H9 (cell line): Measurements from ENCODE around the gene EPAS1. TPM values are rescaled to one million over a fixed set of nuclear protein-coding genes. Genes with fewer than 3 reads are reported as not detected.

Experiments used
- DNase-seq: peaks from one replicate; pipeline ENCODE4 v3.0.0-alpha.2; 2017
- H2AFZ ChIP-seq: one replicate; pipeline ENCODE4 v1.6.1; 2013; ENCODE audit warnings: mild to moderate bottlenecking, low read length, control low read depth, moderate library complexity
- H2AK5ac ChIP-seq: 2 replicates; pipeline ENCODE4 v1.6.1; 2013; ENCODE audit warnings: low read length, control low read depth, mixed read lengths; ENCODE audit not compliant: insufficient read length
- H2BK120ac ChIP-seq: one replicate; pipeline ENCODE4 v1.6.1; 2013; ENCODE audit warnings: low read depth, mild to moderate bottlenecking, low read length, control low read depth, inconsistent platforms; ENCODE audit not compliant: poor library complexity, severe bottlenecking
- H2BK12ac ChIP-seq: 2 replicates; pipeline ENCODE4 v1.6.1; 2013; ENCODE audit warnings: low read length, control low read depth, mixed read lengths, low read depth; ENCODE audit not compliant: insufficient read length
- H2BK15ac ChIP-seq: 2 replicates; pipeline ENCODE4 v1.6.1; 2013; ENCODE audit warnings: low read depth, low read length, control low read depth
- H2BK20ac ChIP-seq: one replicate; pipeline ENCODE4 v1.6.1; 2013; ENCODE audit warnings: low read depth, mild to moderate bottlenecking, low read length, control low read depth, inconsistent platforms; ENCODE audit not compliant: poor library complexity, severe bottlenecking
- H2BK5ac ChIP-seq: 2 replicates; pipeline ENCODE4 v1.6.1; 2013; ENCODE audit warnings: low read length, control low read depth, mixed read lengths; ENCODE audit not compliant: insufficient read length
- H3K14ac ChIP-seq: 2 replicates; pipeline ENCODE4 v1.6.1; 2013; ENCODE audit warnings: low read length, control low read depth; ENCODE audit not compliant: insufficient read depth
- H3K18ac ChIP-seq: 2 replicates; pipeline ENCODE4 v1.6.1; 2013; ENCODE audit warnings: low read depth, mild to moderate bottlenecking, mixed read lengths, low read length, control low read depth; ENCODE audit not compliant: insufficient read length
- H3K23ac ChIP-seq: 2 replicates; pipeline ENCODE4 v1.6.1; 2013; ENCODE audit warnings: low read length, control low read depth, mixed read lengths, low read depth; ENCODE audit not compliant: insufficient read length
- H3K23me2 ChIP-seq: 2 replicates; pipeline ENCODE4 v1.6.1; 2013; ENCODE audit warnings: low read depth, mild to moderate bottlenecking, mixed read lengths, low read length, control low read depth; ENCODE audit not compliant: insufficient read length, poor library complexity, severe bottlenecking
- H3K27ac ChIP-seq: 2 replicates; pipeline ENCODE4 v1.5.1; 2013; ENCODE audit warnings: low read length, control low read depth, mixed read lengths, low read depth; ENCODE audit not compliant: insufficient read length
- H3K27me3 ChIP-seq: 2 replicates; pipeline ENCODE4 v1.6.1; 2013; ENCODE audit warnings: low read length, control low read depth, inconsistent platforms; ENCODE audit not compliant: insufficient read depth
- H3K4ac ChIP-seq: 2 replicates; pipeline ENCODE4 v1.6.1; 2013; ENCODE audit warnings: low read depth, mild to moderate bottlenecking, control low read depth, inconsistent platforms, low read length, moderate library complexity
- H3K4me1 ChIP-seq: 2 replicates; pipeline ENCODE4 v1.6.1; 2013; ENCODE audit warnings: low read length, control low read depth, inconsistent platforms; ENCODE audit not compliant: insufficient read depth
- H3K4me2 ChIP-seq: 2 replicates; pipeline ENCODE4 v1.6.1; 2013; ENCODE audit warnings: low read length, control low read depth, mixed read lengths; ENCODE audit not compliant: insufficient read length, insufficient read depth
- H3K56ac ChIP-seq: 2 replicates; pipeline ENCODE4 v1.6.1; 2013; ENCODE audit warnings: low read depth, mild to moderate bottlenecking, mixed read lengths, low read length, control low read depth; ENCODE audit not compliant: insufficient read length
- H3K79me1 ChIP-seq: 2 replicates; pipeline ENCODE4 v1.6.1; 2013; ENCODE audit warnings: low read depth, mild to moderate bottlenecking, moderate library complexity, low read length, control low read depth, inconsistent platforms; ENCODE audit not compliant: insufficient read depth, poor library complexity, severe bottlenecking
- H3K79me2 ChIP-seq: 2 replicates; pipeline ENCODE4 v1.6.1; 2013; ENCODE audit warnings: low read length, control low read depth, inconsistent platforms; ENCODE audit not compliant: insufficient read depth
- H3K9ac ChIP-seq: 2 replicates; pipeline ENCODE4 v1.6.1; 2013; ENCODE audit warnings: low read length, control low read depth, mixed read lengths; ENCODE audit not compliant: insufficient read length; ENCODE audit errors: extremely low read depth
- H3K9me3 ChIP-seq: one replicate; pipeline ENCODE4 v1.6.1; 2013; ENCODE audit warnings: low read depth, low read length, inconsistent platforms; ENCODE audit not compliant: control insufficient read depth
- H3T11ph ChIP-seq: one replicate; pipeline ENCODE4 v1.6.1; 2013; ENCODE audit warnings: mild to moderate bottlenecking, low read length, control low read depth, inconsistent platforms
- H4K20me1 ChIP-seq: one replicate; pipeline ENCODE4 v1.6.1; 2013; ENCODE audit not compliant: control insufficient read depth, insufficient read length, insufficient read depth
- H4K5ac ChIP-seq: 2 replicates; pipeline ENCODE4 v1.6.1; 2013; ENCODE audit warnings: low read depth, mild to moderate bottlenecking, mixed read lengths, low read length, control low read depth; ENCODE audit not compliant: insufficient read length
- H4K8ac ChIP-seq: replicated peaks from 2 replicates; pipeline ENCODE4 v1.6.1; 2013; ENCODE audit warnings: low read length, control low read depth, mixed read lengths, low read depth; ENCODE audit not compliant: insufficient read length
- H4K91ac ChIP-seq: 2 replicates; pipeline ENCODE4 v1.6.1; 2013; ENCODE audit warnings: low read depth, mild to moderate bottlenecking, moderate library complexity, mixed read lengths, low read length, control low read depth; ENCODE audit not compliant: insufficient read length
- H3K27ac Mint-ChIP-seq, 3 experiments: 2 replicates in 2 of 3; 3 replicates in 1 of 3; pipeline ENCODE4 v1.8.0; 2020 to 2021; ENCODE audit warnings: mixed read lengths in 3 of 3, mild to moderate bottlenecking in 1 of 3, moderate library complexity in 1 of 3
- H3K27me3 Mint-ChIP-seq: 2 replicates; pipeline ENCODE4 v1.8.0; 2021; ENCODE audit warnings: low read depth, mild to moderate bottlenecking, moderate library complexity, mixed read lengths
- H3K36me3 Mint-ChIP-seq, 3 experiments: 2 replicates in 2 of 3; 3 replicates in 1 of 3; pipeline ENCODE4 v1.8.0; 2020 to 2021; ENCODE audit warnings: low read depth in 3 of 3, mixed read lengths in 3 of 3; ENCODE audit not compliant: insufficient read depth in 1 of 3
- H3K4me1 Mint-ChIP-seq, 2 experiments: 2 replicates each; pipeline ENCODE4 v1.8.0; 2020; ENCODE audit warnings: mixed read lengths in 2 of 2
- H3K4me3 Mint-ChIP-seq, 2 experiments: 2 replicates in 1 of 2; 3 replicates in 1 of 2; pipeline ENCODE4 v1.8.0; 2020 to 2021; ENCODE audit warnings: mild to moderate bottlenecking in 2 of 2, mixed read lengths in 2 of 2, moderate library complexity in 1 of 2
- H3K9me3 Mint-ChIP-seq, 2 experiments: 2 replicates in 1 of 2; 3 replicates in 1 of 2; pipeline ENCODE4 v1.8.0; 2020; ENCODE audit warnings: mild to moderate bottlenecking in 2 of 2, mixed read lengths in 2 of 2, moderate library complexity in 1 of 2
- WGBS: extraction: QIAGEN DNeasy Blood & Tissue Kit; methylation state at CpG from one replicate; pipeline ENCODE4 v1.1.7; 2013; ENCODE audit warnings: missing lambda C conversion rate, low lambda C conversion rate, mixed read lengths; ENCODE audit not compliant: insufficient read length; ENCODE audit errors: extremely low coverage; 5-methylcytosine and 5-hydroxymethylcytosine counted together
- total RNA-seq: library from RNA; stranded (reverse); gene quantifications from 2 replicates; pipeline ENCODE4 v1.2.1, GENCODE V29; 2021
- TF ChIP-seq, protein P1 (sequence below): fragments of 200-600 bp; sonication (generic); conservative IDR thresholded peaks from 3 replicates; pipeline ENCODE4 v1.8.0; 2021; ENCODE audit warnings: antibody characterized with exemption, mild to moderate bottlenecking

The EPAS1 gene
- total RNA-seq, 1 experiment from 2014 or later: 1.1 TPM

GRCh38 chr2:46404181-46404759, 107.1 kb downstream of the EPAS1 start:
- TF ChIP-seq, protein P1, sequence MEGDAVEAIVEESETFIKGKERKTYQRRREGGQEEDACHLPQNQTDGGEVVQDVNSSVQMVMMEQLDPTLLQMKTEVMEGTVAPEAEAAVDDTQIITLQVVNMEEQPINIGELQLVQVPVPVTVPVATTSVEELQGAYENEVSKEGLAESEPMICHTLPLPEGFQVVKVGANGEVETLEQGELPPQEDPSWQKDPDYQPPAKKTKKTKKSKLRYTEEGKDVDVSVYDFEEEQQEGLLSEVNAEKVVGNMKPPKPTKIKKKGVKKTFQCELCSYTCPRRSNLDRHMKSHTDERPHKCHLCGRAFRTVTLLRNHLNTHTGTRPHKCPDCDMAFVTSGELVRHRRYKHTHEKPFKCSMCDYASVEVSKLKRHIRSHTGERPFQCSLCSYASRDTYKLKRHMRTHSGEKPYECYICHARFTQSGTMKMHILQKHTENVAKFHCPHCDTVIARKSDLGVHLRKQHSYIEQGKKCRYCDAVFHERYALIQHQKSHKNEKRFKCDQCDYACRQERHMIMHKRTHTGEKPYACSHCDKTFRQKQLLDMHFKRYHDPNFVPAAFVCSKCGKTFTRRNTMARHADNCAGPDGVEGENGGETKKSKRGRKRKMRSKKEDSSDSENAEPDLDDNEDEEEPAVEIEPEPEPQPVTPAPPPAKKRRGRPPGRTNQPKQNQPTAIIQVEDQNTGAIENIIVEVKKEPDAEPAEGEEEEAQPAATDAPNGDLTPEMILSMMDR: no peak
- no peak overlapping the region for H3T11ph ChIP-seq
- no peaks in the 10 kb centered on the region for H4K20me1 ChIP-seq

More at GRCh38 chr2:46404181-46404759, 107.1 kb downstream of the EPAS1 start:
- no peak overlapping the region; a peak in 1 of 7 replicates for H3K27ac Mint-ChIP-seq
- no peaks in the 10 kb centered on the region for H3K27me3 Mint-ChIP-seq
- H3K4ac ChIP-seq: no peak overlapping the region
- H3K27ac ChIP-seq: no peak overlapping the region
- no peak overlapping the region for H2BK15ac ChIP-seq
- no peaks in the 10 kb centered on the region for H3K9me3 Mint-ChIP-seq
- no peak overlapping the region for H2BK5ac ChIP-seq
- H3K4me3 Mint-ChIP-seq: no peak overlapping the region
- H3K79me2 ChIP-seq: no peaks in the 10 kb centered on the region
- no peak overlapping the region for H3K56ac ChIP-seq
- no CpG with 5 or more reads among the region's 8 CpGs for WGBS
- no peak overlapping the region for H3K23ac ChIP-seq
- H3K18ac ChIP-seq: no peak overlapping the region
- H3K9me3 ChIP-seq: no peaks in the 10 kb centered on the region
- no peak overlapping the region for H4K5ac ChIP-seq
- H3K4me1 ChIP-seq: no peaks in the 10 kb centered on the region
- no peak overlapping the region for H2BK20ac ChIP-seq
- H3K23me2 ChIP-seq: no peaks in the 10 kb centered on the region
- H4K8ac ChIP-seq: no peak overlapping the region
- H2AK5ac ChIP-seq: no peak overlapping the region
- H2BK120ac ChIP-seq: no peak overlapping the region
- H3K4me1 Mint-ChIP-seq: peaks cover 1 to 9% of the 10 kb centered on the region in 2 experiments
- no peak overlapping the region for H3K9ac ChIP-seq
- H4K91ac ChIP-seq: no peak overlapping the region
- no peak overlapping the region for H2BK12ac ChIP-seq
- H3K27me3 ChIP-seq: no peaks in the 10 kb centered on the region
- H2AFZ ChIP-seq: no peak overlapping the region
- no peak overlapping the region for H3K14ac ChIP-seq
- DNase-seq: no peak
- H3K4me2 ChIP-seq: no peak overlapping the region
- no peaks in the 10 kb centered on the region for H3K79me1 ChIP-seq
- H3K36me3 Mint-ChIP-seq: no peaks in the 10 kb centered on the region
